ENCODE data around the gene EPHB1.

EPHB1 gene

GRCh38 chr3:135271177-135272025 lies 476.3 kb downstream of the EPHB1 start:
- no peak for DNase-seq (ENCODE audit: extremely low read depth in 1 of 2, low read depth in 1 of 2)

- DNase-seq (ENCODE audit: extremely low read depth in 1 of 2, low read depth in 1 of 2): no peak
Measured at GRCh38 chr3:135272026-135272669, 477.1 kb downstream of the EPHB1 start.

- DNase-seq (ENCODE audit: extremely low read depth in 1 of 2, low read depth in 1 of 2): no peak
Measured at GRCh38 chr3:135292162-135292561, 497.1 kb downstream of the EPHB1 start.

- no peak for DNase-seq (ENCODE audit: extremely low read depth in 1 of 2, low read depth in 1 of 2)
Measured at GRCh38 chr3:135301670-135302069, 506.6 kb downstream of the EPHB1 start.

GRCh38 chr3:135304378-135304777 lies 509.3 kb downstream of the EPHB1 start:
- no peak for DNase-seq (ENCODE audit: extremely low read depth in 1 of 2, low read depth in 1 of 2)

All from stimulated activated CD8-positive, alpha-beta memory T cell treated with anti-CD3 and anti-CD28 coated beads, Interleukin-7, amount 100 ng/mL, for 48 hours (primary cell).